Hepatocyte (in vitro differentiated cells): ENCODE results near the gene SMIM41. TPM values are rescaled to one million over a fixed set of nuclear protein-coding genes. Genes with fewer than 3 reads are reported as not detected.

ENCODE experiments used
- DNase-seq: peaks from one replicate; pipeline ENCODE4 v3.0.0-alpha.2; 2016; ENCODE audit warnings: low spot score
- H2AFZ ChIP-seq: fragments of 200-600 bp; sonication (generic); 2 replicates; pipeline ENCODE4 v1.6.0; 2016; ENCODE audit warnings: antibody characterized with exemption, mild to moderate bottlenecking
- H3K27ac ChIP-seq: fragments of 200-600 bp; sonication (generic); 2 replicates; pipeline ENCODE4 v1.5.1; 2016; ENCODE audit warnings: mild to moderate bottlenecking
- H3K27me3 ChIP-seq: fragments of 200-600 bp; sonication (generic); 2 replicates; pipeline ENCODE4 v1.6.1; 2016
- H3K36me3 ChIP-seq: fragments of 200-600 bp; sonication (generic); replicated peaks from 2 replicates; pipeline ENCODE4 v1.5.1; 2016; ENCODE audit warnings: low read depth; ENCODE audit not compliant: insufficient read depth
- H3K4me1 ChIP-seq: fragments of 200-600 bp; sonication (generic); 2 replicates; pipeline ENCODE4 v1.5.1; 2016; ENCODE audit warnings: mild to moderate bottlenecking, moderate library complexity; ENCODE audit not compliant: insufficient read depth
- H3K4me2 ChIP-seq: fragments of 200-600 bp; sonication (generic); 2 replicates; pipeline ENCODE4 v1.6.0; 2016
- H3K4me3 ChIP-seq: fragments of 200-600 bp; sonication (generic); 2 replicates; pipeline ENCODE4 v1.5.1; 2016; ENCODE audit warnings: mild to moderate bottlenecking
- H3K79me2 ChIP-seq: fragments of 200-600 bp; sonication (generic); 2 replicates; pipeline ENCODE4 v1.6.0; 2017; ENCODE audit warnings: mild to moderate bottlenecking
- H3K9me2 ChIP-seq: fragments of 200-600 bp; sonication (generic); replicated peaks from 2 replicates; pipeline ENCODE4 v1.6.0; 2017; ENCODE audit warnings: mild to moderate bottlenecking; ENCODE audit not compliant: insufficient read depth
- H3K9me3 ChIP-seq: fragments of 200-600 bp; sonication (generic); 2 replicates; pipeline ENCODE4 v1.5.1; 2016; ENCODE audit warnings: low read depth, mild to moderate bottlenecking
- H4K20me1 ChIP-seq: fragments of 200-600 bp; sonication (generic); 2 replicates; pipeline ENCODE4 v1.6.0; 2016; ENCODE audit warnings: mild to moderate bottlenecking; ENCODE audit not compliant: insufficient read depth, poor library complexity, severe bottlenecking
- CTCF ChIP-seq: fragments of 200-600 bp; sonication (generic); IDR thresholded peaks from 2 replicates; pipeline ENCODE4 v1.5.1; 2016; ENCODE audit warnings: antibody characterized with exemption, mild to moderate bottlenecking; ENCODE audit not compliant: poor library complexity
- EZH2 ChIP-seq: fragments of 200-600 bp; sonication (generic); IDR thresholded peaks from 2 replicates; pipeline ENCODE4 v1.6.1; 2016; ENCODE audit warnings: antibody characterized with exemption, mild to moderate bottlenecking, borderline replicate concordance
- EZH2phosphoT487 ChIP-seq: fragments of 200-600 bp; sonication (generic); IDR thresholded peaks from one replicate; pipeline ENCODE4 v1.6.1; 2018; ENCODE audit warnings: antibody characterized with exemption, mild to moderate bottlenecking, low read depth, moderate library complexity; ENCODE audit not compliant: unreplicated experiment, severe bottlenecking
- WGBS: methylation state at CpG from one replicate; pipeline ENCODE4 v1.1.6; 2016; ENCODE audit warnings: low lambda C conversion rate; ENCODE audit errors: missing lambda C conversion rate; 5-methylcytosine and 5-hydroxymethylcytosine counted together
- polyA plus RNA-seq: library from polyadenylated mRNA; unstranded; fragments of >200 nt; fragmentation: Nextera tagmentation; extraction: Ambion mirVana; gene quantifications from 2 replicates; pipeline ENCODE4 v1.2.1, GENCODE V29; 2016
- total RNA-seq: library from RNA; depleted of rRNA; stranded (reverse); fragments of >200 nt; gene quantifications from 2 replicates; pipeline ENCODE4 v1.2.3, GENCODE V29; 2014

The SMIM41 gene
- total and polyA plus RNA-seq, 2 experiments from 2014 or later = not detected

- TF ChIP-seq CTCF (no peak), EZH2 (no peak), EZH2phosphoT487 (no peak)
- H3K4me3 ChIP-seq = no peak overlapping the region
- H3K9me3 ChIP-seq = no peaks in the 10 kb centered on the region
- WGBS = 88% methylated on average over 11 of the region's 11 CpGs
- H2AFZ ChIP-seq = no peak overlapping the region
- H3K9me2 ChIP-seq = no peaks in the 10 kb centered on the region
- peaks cover 45% of the 10 kb centered on the region for H3K4me1 ChIP-seq
- peak overlapping the region; percentile 95 for H3K27ac ChIP-seq
- no peaks in the 10 kb centered on the region for H3K27me3 ChIP-seq
- H4K20me1 ChIP-seq = no peaks in the 10 kb centered on the region
- no peak overlapping the region for H3K4me2 ChIP-seq
- no peaks in the 10 kb centered on the region for H3K79me2 ChIP-seq
- DNase-seq = no peak
- H3K36me3 ChIP-seq = no peaks in the 10 kb centered on the region
These were observed 67.4 kb downstream of the SMIM41 start for GRCh38 chr12:52146822-52147366.

GRCh38 chr12:52147367-52147963 is 68.0 kb downstream of the SMIM41 start:
- Histone ChIP-seq H3K4me1 (peaks cover 50% of the 10 kb centered on the region), H3K4me2 (no peak overlapping the region), H3K4me3 (no peak overlapping the region), H3K9me2 (no peaks in the 10 kb centered on the region), H3K79me2 (no peaks in the 10 kb centered on the region), H4K20me1 (no peaks in the 10 kb centered on the region), H3K27me3 (no peaks in the 10 kb centered on the region), H3K36me3 (no peaks in the 10 kb centered on the region), H2AFZ (no peak overlapping the region), H3K27ac (peak overlapping the region; percentile 95), H3K9me3 (no peaks in the 10 kb centered on the region)
- DNase-seq = peak; percentile 95
- WGBS = 67% methylated on average over 17 of the region's 17 CpGs
- TF ChIP-seq EZH2phosphoT487 (no peak), EZH2 (no peak), CTCF (no peak)

- 94% methylated on average over 9 of the region's 10 CpGs for WGBS
- Histone ChIP-seq H3K27me3 (no peaks in the 10 kb centered on the region), H4K20me1 (no peaks in the 10 kb centered on the region), H3K4me2 (no peak overlapping the region), H2AFZ (no peak overlapping the region), H3K27ac (peak overlapping the region; percentile 95), H3K4me3 (no peak overlapping the region), H3K79me2 (no peaks in the 10 kb centered on the region), H3K4me1 (peaks cover 52% of the 10 kb centered on the region), H3K36me3 (no peaks in the 10 kb centered on the region), H3K9me2 (no peaks in the 10 kb centered on the region), H3K9me3 (no peaks in the 10 kb centered on the region)
- no peak for DNase-seq
- no peak for TF ChIP-seq EZH2
These were observed 68.5 kb downstream of the SMIM41 start for GRCh38 chr12:52147964-52148463.

GRCh38 chr12:52148464-52149181 is 69.1 kb downstream of the SMIM41 start:
- Histone ChIP-seq H3K79me2 (no peaks in the 10 kb centered on the region), H3K27ac (peak overlapping the region; percentile 95), H3K9me2 (no peaks in the 10 kb centered on the region), H3K4me3 (no peak overlapping the region), H3K4me2 (no peak overlapping the region), H4K20me1 (no peaks in the 10 kb centered on the region), H3K36me3 (no peaks in the 10 kb centered on the region), H3K27me3 (no peaks in the 10 kb centered on the region), H3K4me1 (peaks cover 52% of the 10 kb centered on the region), H2AFZ (no peak overlapping the region), H3K9me3 (no peaks in the 10 kb centered on the region)
- no peak for TF ChIP-seq CTCF
- no peak for TF ChIP-seq EZH2
- no peak for TF ChIP-seq EZH2phosphoT487
- DNase-seq = peak; percentile 62
- 94% methylated on average over 14 of the region's 14 CpGs for WGBS
